ENCODE data around the gene MYADML2.
A peak's percentile ranks its signal among the peaks of the same experiment; 100 is the strongest.

Gene MYADML2

DNA sequence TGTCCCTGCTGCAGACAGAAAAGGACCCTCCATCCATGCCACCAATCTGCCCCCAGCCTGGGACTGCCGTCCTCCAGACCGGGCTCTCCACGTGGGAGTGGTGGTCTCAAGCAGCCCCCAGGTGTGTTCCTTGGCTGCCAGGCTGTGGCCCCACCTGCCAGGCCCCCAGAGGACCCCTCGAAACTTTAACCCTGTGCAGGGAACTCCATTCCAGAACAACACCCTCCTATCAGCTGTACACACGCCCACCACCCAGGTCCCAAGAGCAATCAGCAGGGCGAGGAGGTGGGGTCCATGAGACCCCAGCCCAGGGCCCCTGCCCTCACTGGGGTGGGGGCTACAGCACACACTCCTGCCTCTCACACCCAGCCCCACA lies 11.3 kb downstream of the MYADML2 start:
- DNase-seq = no peak

DNA sequence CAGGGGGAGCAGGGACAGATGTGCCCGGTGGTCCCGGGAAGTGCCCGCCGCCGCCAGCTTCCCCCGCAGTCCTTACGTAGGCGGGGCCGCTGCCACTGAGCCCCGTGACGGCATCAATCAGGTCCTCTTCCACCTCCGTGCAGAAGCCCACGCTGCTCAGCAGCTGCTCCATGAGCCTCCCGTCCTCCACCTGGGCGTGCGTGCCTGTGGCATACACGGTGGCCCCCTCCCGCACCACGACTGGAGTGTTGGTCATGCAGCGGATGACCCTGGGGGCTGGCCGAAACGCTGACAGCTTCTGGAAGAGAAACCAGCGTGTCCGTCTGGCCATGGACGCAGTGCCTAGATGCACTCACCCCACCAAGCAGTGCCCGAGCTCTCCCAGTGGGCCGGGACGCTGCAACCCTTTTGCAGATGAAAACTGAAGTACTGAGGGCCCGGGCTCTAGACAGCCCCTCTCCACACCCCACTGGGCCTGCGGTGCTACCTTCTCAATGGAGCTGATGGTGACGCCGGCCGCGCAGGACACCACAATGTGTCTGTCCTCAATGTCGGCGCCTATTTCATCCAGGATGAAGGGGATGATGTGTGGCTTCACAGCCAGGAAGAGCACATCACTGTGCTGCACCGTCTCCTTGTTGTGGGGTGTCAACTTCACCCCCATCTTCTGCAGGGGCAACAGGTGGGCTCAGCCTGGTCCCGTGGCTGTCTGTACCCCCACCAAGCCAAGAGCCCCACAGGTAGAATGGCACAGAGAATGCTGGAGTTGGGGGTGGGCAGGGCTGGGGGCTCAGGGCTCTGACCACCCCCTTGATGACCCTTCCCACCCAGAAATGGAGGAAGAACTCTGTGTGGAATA lies 12.0 kb downstream of the MYADML2 start:
- no peak for DNase-seq

GRCh38 chr17:81934098-81934757 lies 12.8 kb downstream of the MYADML2 start:
- no peak for DNase-seq

DNA sequence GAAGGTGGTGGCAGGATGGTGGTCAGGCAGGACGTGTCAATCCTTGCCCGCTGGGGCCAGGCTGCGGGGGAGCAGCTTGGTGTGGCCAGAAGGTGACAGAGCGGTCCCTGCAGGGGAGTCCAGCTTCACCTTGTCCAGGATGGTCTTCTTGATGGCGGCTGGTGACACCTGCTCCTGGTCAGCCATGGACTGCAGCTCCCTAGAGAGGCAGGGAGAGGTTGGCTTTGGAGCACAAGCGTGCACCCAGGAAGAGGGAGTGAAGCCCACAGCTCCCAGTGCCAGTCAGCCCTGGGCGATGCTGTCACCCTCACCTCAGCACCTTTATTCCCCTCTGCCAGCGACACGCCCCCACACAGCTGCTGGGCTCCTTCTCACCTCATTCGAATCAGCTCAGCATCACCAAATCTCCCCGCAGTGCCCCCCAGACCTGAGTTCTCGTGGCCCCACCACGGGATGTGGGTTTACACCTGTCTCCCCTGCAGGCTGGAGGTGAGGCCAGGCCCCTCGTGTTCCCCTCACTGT lies 13.8 kb downstream of the MYADML2 start:
- DNase-seq = no peak

- DNase-seq = no peak
Observed at GRCh38 chr17:81932333-81932983, 14.6 kb downstream of the MYADML2 start.

- no peak for DNase-seq
Observed at GRCh38 chr17:81931557-81932332, 15.3 kb downstream of the MYADML2 start.

- no peak for DNase-seq
Observed at GRCh38 chr17:81931189-81931556, 15.9 kb downstream of the MYADML2 start.

GRCh38 chr17:81930142-81931125 lies 16.6 kb downstream of the MYADML2 start:
- no peak for DNase-seq

DNA sequence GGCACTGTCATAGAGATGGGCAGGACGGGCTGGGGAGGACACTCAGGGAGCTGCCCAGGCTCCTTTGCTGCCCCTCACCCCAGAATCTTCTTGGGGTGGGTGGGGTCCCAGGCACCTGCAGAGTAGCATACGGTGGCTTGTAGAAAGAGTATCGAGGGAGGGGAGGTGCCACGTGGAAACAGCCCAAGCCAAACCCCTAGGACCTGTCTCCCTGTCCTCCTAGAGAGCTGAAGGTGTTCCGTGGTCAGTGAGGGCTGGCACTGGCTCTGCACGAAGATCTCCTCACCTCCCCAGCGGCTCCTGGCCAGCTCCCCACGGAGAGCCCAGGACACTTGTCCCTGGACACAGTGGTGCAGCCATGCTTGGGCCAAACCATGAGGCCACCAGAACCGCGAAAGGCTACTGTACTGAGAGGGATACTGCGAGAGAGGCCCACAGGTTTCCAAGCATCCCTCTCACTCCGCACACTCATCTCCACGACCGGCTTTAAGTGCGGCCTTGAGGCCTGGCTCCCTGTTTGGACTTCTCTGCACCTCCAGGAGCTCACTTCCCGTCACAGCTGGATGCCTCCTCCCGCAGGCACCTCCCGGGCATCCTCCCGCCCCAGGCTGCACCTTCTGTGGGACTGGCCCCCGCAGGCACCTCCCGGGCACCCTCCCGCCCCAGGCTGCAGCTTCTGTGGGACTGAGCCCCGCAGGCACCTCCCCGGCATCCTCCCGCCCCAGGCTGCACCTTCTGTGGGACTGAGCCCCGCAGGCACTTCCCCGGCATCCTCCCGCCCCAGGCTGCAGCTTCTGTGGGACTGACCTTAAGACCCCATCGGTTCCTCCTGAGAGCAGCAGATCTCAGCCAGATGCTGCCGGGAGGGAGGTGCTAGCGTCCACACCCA lies 17.5 kb downstream of the MYADML2 start:
- DNase-seq = no peak

DNA sequence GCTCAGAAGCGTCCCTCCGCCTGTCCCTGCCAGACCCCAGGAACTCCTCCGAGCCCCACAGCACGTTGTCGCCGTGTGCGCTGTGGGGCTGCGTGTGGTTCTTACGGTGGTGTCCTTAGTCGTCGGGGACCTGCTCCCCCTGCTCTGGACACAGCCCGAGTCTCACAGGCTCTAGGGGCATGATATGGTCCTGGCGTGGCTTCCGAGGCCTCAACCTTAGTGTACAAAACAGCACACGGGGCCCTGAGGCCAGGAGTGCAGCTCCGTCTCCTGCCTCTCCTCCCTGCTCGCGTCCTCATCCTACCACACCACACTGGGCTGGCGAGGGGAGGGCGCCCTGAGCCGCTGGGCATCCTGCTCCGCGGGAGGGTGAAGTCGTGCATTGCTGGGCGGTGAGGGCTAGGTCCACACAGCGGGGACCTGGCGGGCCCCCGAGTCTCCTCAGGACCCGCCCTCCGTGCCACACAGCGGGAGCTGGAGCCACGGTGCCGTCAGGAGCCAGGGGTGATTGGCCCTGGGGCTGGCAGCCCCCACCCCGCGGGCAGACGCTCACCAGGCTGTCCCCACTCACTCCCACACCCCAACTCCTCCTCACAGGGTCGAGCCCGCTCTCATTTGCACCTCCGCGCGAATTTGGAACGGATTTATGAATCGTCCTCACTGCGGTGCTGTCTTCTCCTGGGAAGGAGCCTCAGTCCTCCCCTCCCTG lies 18.3 kb downstream of the MYADML2 start:
- DNase-seq = peak; percentile 61

- peak; percentile 96 for DNase-seq
Observed at GRCh38 chr17:81927653-81928543, 19.1 kb downstream of the MYADML2 start, which contains the start of gene MAFG. MAFG (minus strand) TSS chr17:81927735; CDS start chr17:81923185, 4,550 bp downstream.

GRCh38 chr17:81927152-81927652 lies 19.8 kb downstream of the MYADML2 start:
- DNase-seq = no peak

DNA sequence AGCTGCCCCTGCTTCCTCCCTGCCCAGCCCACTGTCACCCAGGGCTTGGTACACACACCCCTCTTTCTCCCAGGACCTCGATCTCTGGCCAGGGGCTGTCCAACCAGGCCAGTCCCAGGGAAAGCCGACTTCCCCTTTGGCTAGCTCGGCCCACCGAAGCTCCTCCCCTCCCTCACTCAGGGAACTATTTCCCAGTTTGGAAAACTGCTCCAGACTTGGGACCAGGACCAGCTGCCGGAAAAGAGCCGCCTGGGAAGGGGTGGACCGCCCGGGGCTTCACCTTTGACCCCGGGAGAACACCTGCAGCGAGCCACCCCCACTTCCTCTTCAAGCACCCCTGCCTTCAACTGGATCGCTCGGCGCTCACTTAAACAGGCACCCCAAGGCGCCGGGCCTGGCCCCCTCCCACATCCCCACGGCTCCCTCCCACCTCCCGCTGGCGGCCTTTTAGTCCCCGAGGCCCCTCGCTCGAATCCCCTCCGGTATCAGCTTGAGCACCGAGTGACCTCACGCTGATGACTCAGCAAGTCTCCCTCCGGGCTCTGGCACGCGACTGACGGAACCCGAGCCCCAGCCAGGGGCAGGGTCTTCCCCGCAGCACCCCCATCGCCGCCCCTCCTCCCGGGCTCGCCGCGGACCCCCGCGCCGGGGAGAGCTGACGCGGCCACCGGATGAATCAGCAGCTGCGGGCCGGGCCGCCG lies 20.4 kb downstream of the MYADML2 start:
- DNase-seq = peak; percentile 80

- DNase-seq = no peak
Observed at GRCh38 chr17:81925860-81926450, 21.1 kb downstream of the MYADML2 start.

- no peak for DNase-seq
Observed at GRCh38 chr17:81924557-81925532, 22.2 kb downstream of the MYADML2 start.

Measured in NCI-H146 (cell line).